ENCODE results near the gene IRF9. TPM values are rescaled to one million over a fixed set of nuclear protein-coding genes. Genes with fewer than 3 reads are reported as not detected.

IRF9 gene
- total and polyA plus RNA-seq, 2 of the 13 experiments (the other 11 are each of a cell fraction or from before 2014, with no cell fraction given), result 14.9 to 49.7 TPM

GRCh38 chr14:24186831-24187538 lies 25.9 kb downstream of the IRF9 start (continued):
- TF ChIP-seq RARA (CRISPR knock-in tag; IDR thresholded peaks at IDR 0.05) (no peak), DNMT1 (CRISPR knock-in tag; IDR thresholded peaks at IDR 0.05) (0 out of 2 replicates have a peak, but pooled peaks have one; percentile 76), ZNF512B (CRISPR knock-in tag; IDR thresholded peaks at IDR 0.05; ENCODE audit: borderline replicate concordance) (no peak), MYC (CRISPR knock-in tag; IDR thresholded peaks at IDR 0.05; ENCODE audit: borderline replicate concordance) (no peak), ATM (IDR thresholded peaks at IDR 0.05; ENCODE audit: borderline replicate concordance) (no peak), ZNF136 (CRISPR knock-in tag; IDR thresholded peaks at IDR 0.05; ENCODE audit: low read depth) (no peak), GRHL1 (CRISPR knock-in tag; conservative IDR thresholded peaks at IDR 0.05) (no peak), POGK (CRISPR knock-in tag; conservative IDR thresholded peaks at IDR 0.05) (no peak), RFXANK (CRISPR knock-in tag; IDR thresholded peaks at IDR 0.05) (no peak), TFE3 (CRISPR knock-in tag; IDR thresholded peaks at IDR 0.05) (no peak), ZIK1 (CRISPR knock-in tag; IDR thresholded peaks at IDR 0.05; ENCODE audit: borderline replicate concordance, low read depth) (no peak), GATAD1 (CRISPR knock-in tag; IDR thresholded peaks at IDR 0.05) (0 out of 2 replicates have a peak, but pooled peaks have one; percentile 12), ZFX (CRISPR knock-in tag; IDR thresholded peaks at IDR 0.05; ENCODE audit: low read depth) (no peak), ZNF441 (CRISPR knock-in tag; IDR thresholded peaks at IDR 0.05; ENCODE audit: borderline replicate concordance) (no peak), IKZF4 (CRISPR knock-in tag; IDR thresholded peaks at IDR 0.05; ENCODE audit: borderline replicate concordance, low read depth, not compliant biosample characterization) (no peak)

All from HepG2 (cell line).